Measurements from ENCODE around the gene BRCA2.
"Not testable (repeated sequence)": the region's sequence is repeated elsewhere in the genome, so short reads cannot be mapped to it uniquely, and the experiment has no call there.

Gene BRCA2

GRCh38 chr13:32310134-32310706 is 5.1 kb upstream of the BRCA2 start:
- DNase-seq = no peak

GRCh38 chr13:32311188-32311897 is 4.0 kb upstream of the BRCA2 start:
- DNase-seq = no peak

GRCh38 chr13:32314271-32315237 is 754 bp upstream of the BRCA2 start:
- no peak for DNase-seq

- no peak for DNase-seq
Observed at GRCh38 chr13:32316028-32316339, 676 bp downstream of the BRCA2 start.

GRCh38 chr13:32316501-32316900 is 1.2 kb downstream of the BRCA2 start:
- DNase-seq = no peak

- no peak for DNase-seq
Observed at GRCh38 chr13:32317716-32318465, 2.6 kb downstream of the BRCA2 start.

GRCh38 chr13:32320528-32320927 is 5.2 kb downstream of the BRCA2 start:
- no peak for DNase-seq

- no peak for DNase-seq
Observed at GRCh38 chr13:32323912-32324311, 8.6 kb downstream of the BRCA2 start.

- DNase-seq = no peak
Observed at GRCh38 chr13:32330441-32330840, 15.1 kb downstream of the BRCA2 start.

GRCh38 chr13:32334671-32335070 is 19.4 kb downstream of the BRCA2 start:
- DNase-seq = no peak

- DNase-seq = no peak
Observed at GRCh38 chr13:32340914-32341313, 25.6 kb downstream of the BRCA2 start.

GRCh38 chr13:32347651-32348050 is 32.3 kb downstream of the BRCA2 start:
- DNase-seq = no peak

GRCh38 chr13:32350839-32351441 is 35.6 kb downstream of the BRCA2 start:
- not testable (repeated sequence) for DNase-seq

GRCh38 chr13:32354040-32354439 is 38.7 kb downstream of the BRCA2 start:
- DNase-seq = no peak

- DNase-seq = not testable (repeated sequence)
Observed at GRCh38 chr13:32355935-32356334, 40.6 kb downstream of the BRCA2 start.

GRCh38 chr13:32362574-32362973 is 47.3 kb downstream of the BRCA2 start:
- no peak for DNase-seq

- DNase-seq = no peak
Observed at GRCh38 chr13:32370805-32371204, 55.5 kb downstream of the BRCA2 start.

- no peak for DNase-seq
Observed at GRCh38 chr13:32376642-32377415, 61.5 kb downstream of the BRCA2 start.

- no peak for DNase-seq
Observed at GRCh38 chr13:32378012-32378411, 62.7 kb downstream of the BRCA2 start.

GRCh38 chr13:32381539-32381938 is 66.2 kb downstream of the BRCA2 start:
- DNase-seq = no peak

GRCh38 chr13:32383836-32384618 is 68.7 kb downstream of the BRCA2 start:
- no peak for DNase-seq
